BJ (cell line): ENCODE measurements around the gene BACE2. TPM values are rescaled to one million over a fixed set of nuclear protein-coding genes. Genes with fewer than 3 reads are reported as not detected.

Experiments used
- CTCF ChIA-PET: fragments of 350-600 bp; formaldehyde crosslinking; extraction: SDS; loops from one replicate; lab custom pipeline; 2021; ENCODE audit warnings: antibody characterized with exemption, inconsistent platforms; lab: Yijun Ruan, JAX
- POLR2A ChIA-PET: fragments of 300-600 bp; sonication (Branson Sonifier 250); formaldehyde crosslinking; extraction: SDS; loops from one replicate; lab custom pipeline; 2021; ENCODE audit warnings: antibody characterized with exemption; lab: Charles Lee
- DNase-seq: peaks from one replicate; pipeline ENCODE4 v3.0.0-alpha.2; 2011; ENCODE audit warnings: low read depth
- H3K27me3 ChIP-seq: 2 replicates; pipeline ENCODE4 v1.6.0; 2011; ENCODE audit warnings: low read length; ENCODE audit not compliant: control insufficient read depth, insufficient read depth
- H3K36me3 ChIP-seq: 2 replicates; pipeline ENCODE4 v1.5.1; 2011; ENCODE audit warnings: low read length; ENCODE audit not compliant: control insufficient read depth, insufficient read depth
- H3K4me3 ChIP-seq: 2 replicates; pipeline ENCODE4 v1.5.1; 2011; ENCODE audit warnings: low read depth, mild to moderate bottlenecking, control low read depth, low read length
- CTCF ChIP-seq: IDR thresholded peaks from 2 replicates; pipeline ENCODE4 v1.5.1; 2011; ENCODE audit warnings: low read depth, mild to moderate bottlenecking, control low read depth, inconsistent platforms, low read length, moderate library complexity; ENCODE audit not compliant: insufficient read depth
- polyA plus RNA-seq: library from polyadenylated mRNA; depleted of rRNA; stranded (reverse); fragments of >200 nt; gene quantifications from 2 replicates; pipeline ENCODE4 v1.2.3, GENCODE V29; 2011

Gene BACE2
- polyA plus RNA-seq, 1 experiment, result 38.5 TPM

- ChIA-PET POLR2A (no interaction called here), CTCF (no interaction called here)
- no peak for TF ChIP-seq CTCF
Observed at GRCh38 chr21:41260428-41260827, 92.5 kb downstream of the BACE2 start.

GRCh38 chr21:41267346-41267745 lies 99.4 kb downstream of the BACE2 start:
- H3K4me3 ChIP-seq, result no peak overlapping the region
- H3K27me3 ChIP-seq, result no peaks in the 10 kb centered on the region
- ChIA-PET POLR2A (no interaction called here), CTCF (no interaction called here)
- DNase-seq, result no peak
- no peaks in the 10 kb centered on the region for H3K36me3 ChIP-seq
- no peak for TF ChIP-seq CTCF

More at GRCh38 chr21:41260428-41260827, 92.5 kb downstream of the BACE2 start:
- Histone ChIP-seq H3K36me3 (no peaks in the 10 kb centered on the region; the same call in 1 of the 2 replicates), H3K27me3 (no peaks in the 10 kb centered on the region), H3K4me3 (no peak overlapping the region)
- DNase-seq, result no peak

GRCh38 chr21:41269535-41269934 lies 101.6 kb downstream of the BACE2 start:
- H3K4me3 ChIP-seq, result no peak overlapping the region
- H3K36me3 ChIP-seq, result no peaks in the 10 kb centered on the region
- DNase-seq, result no peak
- TF ChIP-seq CTCF, result no peak
- CTCF ChIA-PET, result interaction anchor here (1.2 to 1.9 kb wide), 2 partner anchors 14 to 51 kb away, joined by 3 to 9 read pairs; no protein-coding TSS in a partner anchor
- POLR2A ChIA-PET, result no interaction called here
- no peaks in the 10 kb centered on the region for H3K27me3 ChIP-seq

GRCh38 chr21:41277196-41277595 lies 109.2 kb downstream of the BACE2 start:
- POLR2A ChIA-PET, result no interaction called here
- H3K36me3 ChIP-seq, result no peaks in the 10 kb centered on the region
- TF ChIP-seq CTCF, result no peak
- DNase-seq, result no peak
- CTCF ChIA-PET, result interaction anchor here (1.3 kb wide), 1 partner anchor 336 kb away, joined by 3 read pairs; no protein-coding TSS in a partner anchor
- no peaks in the 10 kb centered on the region; the same call in 1 of the 2 replicates for H3K27me3 ChIP-seq
- no peak overlapping the region for H3K4me3 ChIP-seq

GRCh38 chr21:41277846-41278245 lies 109.9 kb downstream of the BACE2 start:
- POLR2A ChIA-PET, result no interaction called here

More at GRCh38 chr21:41277846-41278245, 109.9 kb downstream of the BACE2 start:
- DNase-seq, result no peak
- no peak for TF ChIP-seq CTCF
- H3K27me3 ChIP-seq, result peaks cover 2% of the 10 kb centered on the region; the same call in 1 of the 2 replicates
- H3K36me3 ChIP-seq, result no peaks in the 10 kb centered on the region
- CTCF ChIA-PET, result interaction anchor here (1.3 kb wide), 1 partner anchor 335 kb away, joined by 3 read pairs; no protein-coding TSS in a partner anchor
- H3K4me3 ChIP-seq, result no peak overlapping the region
